Loucy (cell line): ENCODE data around the gene PKHD1.

Source experiments
- EZH2phosphoT487 ChIP-seq: fragments of 200-600 bp; IDR thresholded peaks from 2 replicates; pipeline ENCODE4 v1.6.1; 2018; ENCODE audit warnings: antibody characterized with exemption, mild to moderate bottlenecking, moderate library complexity, borderline replicate concordance
- TF ChIP-seq, protein P1 (sequence below): fragments of 200-600 bp; sonication (generic); conservative IDR thresholded peaks from 2 replicates; pipeline ENCODE4 v1.5.1; 2014; ENCODE audit warnings: mild to moderate bottlenecking, antibody characterized with exemption, low read length

DNA sequence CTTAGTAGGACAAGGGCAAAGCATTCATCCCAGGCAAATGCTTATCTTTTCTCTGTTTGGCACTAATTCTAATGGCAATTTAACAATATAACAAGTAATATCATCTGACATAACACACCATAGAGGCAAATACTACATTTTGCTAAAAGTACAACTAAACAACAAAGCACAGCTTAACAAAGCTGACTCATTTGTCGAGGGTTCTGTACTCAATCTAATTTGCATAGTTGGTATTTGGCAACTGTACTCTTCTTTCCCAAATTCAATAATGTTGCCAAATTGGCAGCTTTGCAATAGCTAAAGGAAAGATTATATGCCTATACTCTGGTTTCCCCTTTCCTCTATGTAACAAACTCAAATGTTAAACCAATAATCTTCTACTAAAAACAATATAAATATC is 461.0 kb downstream of the PKHD1 start:
- TF ChIP-seq, protein P1, sequence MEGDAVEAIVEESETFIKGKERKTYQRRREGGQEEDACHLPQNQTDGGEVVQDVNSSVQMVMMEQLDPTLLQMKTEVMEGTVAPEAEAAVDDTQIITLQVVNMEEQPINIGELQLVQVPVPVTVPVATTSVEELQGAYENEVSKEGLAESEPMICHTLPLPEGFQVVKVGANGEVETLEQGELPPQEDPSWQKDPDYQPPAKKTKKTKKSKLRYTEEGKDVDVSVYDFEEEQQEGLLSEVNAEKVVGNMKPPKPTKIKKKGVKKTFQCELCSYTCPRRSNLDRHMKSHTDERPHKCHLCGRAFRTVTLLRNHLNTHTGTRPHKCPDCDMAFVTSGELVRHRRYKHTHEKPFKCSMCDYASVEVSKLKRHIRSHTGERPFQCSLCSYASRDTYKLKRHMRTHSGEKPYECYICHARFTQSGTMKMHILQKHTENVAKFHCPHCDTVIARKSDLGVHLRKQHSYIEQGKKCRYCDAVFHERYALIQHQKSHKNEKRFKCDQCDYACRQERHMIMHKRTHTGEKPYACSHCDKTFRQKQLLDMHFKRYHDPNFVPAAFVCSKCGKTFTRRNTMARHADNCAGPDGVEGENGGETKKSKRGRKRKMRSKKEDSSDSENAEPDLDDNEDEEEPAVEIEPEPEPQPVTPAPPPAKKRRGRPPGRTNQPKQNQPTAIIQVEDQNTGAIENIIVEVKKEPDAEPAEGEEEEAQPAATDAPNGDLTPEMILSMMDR = no peak
- TF ChIP-seq EZH2phosphoT487 = no peak
